ENCODE measurements around the gene CEMP1. TPM values are rescaled to one million over a fixed set of nuclear protein-coding genes. Genes with fewer than 3 reads are reported as not detected.

CEMP1 gene
- total RNA-seq, 2 donors from 2014 or later = 1.3 to 8.1 TPM

- Histone ChIP-seq H3K27ac (no peak overlapping the region), H3K9me3 (no peaks in the 10 kb centered on the region), H3K27me3 (replicated peaks; ENCODE audit: insufficient read depth) (no peaks in the 10 kb centered on the region), H3K4me1 (replicated peaks) (peaks cover 6% of the 10 kb centered on the region), H3K4me3 (no peak overlapping the region), H3K36me3 (peaks cover 7% of the 10 kb centered on the region in 2 donors)
- intact Hi-C loops (cut with DNase I) = no loop called here
- 92% methylated on average over 36 of the region's 36 CpGs for WGBS
- TF ChIP-seq POLR2A (IDR thresholded peaks at IDR 0.05) (no peak), POLR2AphosphoS5 (IDR thresholded peaks at IDR 0.05) (no peak), CTCF (IDR thresholded peaks at IDR 0.05) (no peak)
- no peak for DNase-seq (ENCODE audit: low spot score)
These were observed 2.8 kb downstream of the CEMP1 start for GRCh38 chr16:2528161-2529060.

- Histone ChIP-seq H3K4me1 (replicated peaks) (peaks cover 6% of the 10 kb centered on the region), H3K4me3 (no peak overlapping the region), H3K27ac (no peak overlapping the region), H3K36me3 (peaks cover 7% of the 10 kb centered on the region in 2 donors), H3K9me3 (no peaks in the 10 kb centered on the region), H3K27me3 (replicated peaks; ENCODE audit: insufficient read depth) (no peaks in the 10 kb centered on the region)
- 95% methylated on average over 16 of the region's 24 CpGs for WGBS
- DNase-seq (ENCODE audit: low spot score) = no peak
- TF ChIP-seq CTCF (IDR thresholded peaks at IDR 0.05) = no peak
- no peak for TF ChIP-seq POLR2AphosphoS5 (IDR thresholded peaks at IDR 0.05)
- no peak for TF ChIP-seq POLR2A (IDR thresholded peaks at IDR 0.05)
- intact Hi-C loops (cut with DNase I) = no loop called here
These were observed 3.5 kb downstream of the CEMP1 start for GRCh38 chr16:2527784-2528100.

- intact Hi-C loops (cut with DNase I) = no loop called here
- WGBS = 88% methylated on average over 9 of the region's 12 CpGs
- DNase-seq (ENCODE audit: low spot score) = no peak
- Histone ChIP-seq H3K27me3 (replicated peaks; ENCODE audit: insufficient read depth) (no peaks in the 10 kb centered on the region), H3K4me3 (no peak overlapping the region), H3K27ac (no peak overlapping the region), H3K36me3 (peaks cover 7% of the 10 kb centered on the region in 2 donors), H3K9me3 (no peaks in the 10 kb centered on the region), H3K4me1 (replicated peaks) (peaks cover 6% of the 10 kb centered on the region)
- TF ChIP-seq POLR2A (IDR thresholded peaks at IDR 0.05) (no peak), POLR2AphosphoS5 (IDR thresholded peaks at IDR 0.05) (no peak), CTCF (IDR thresholded peaks at IDR 0.05) (no peak)
These were observed 4.0 kb downstream of the CEMP1 start for GRCh38 chr16:2527071-2527783.

- H3K27ac ChIP-seq = no peak overlapping the region
- peaks cover 7% of the 10 kb centered on the region in 2 donors for H3K36me3 ChIP-seq
- H3K9me3 ChIP-seq = no peaks in the 10 kb centered on the region
- H3K27me3 ChIP-seq (replicated peaks; ENCODE audit: insufficient read depth) = no peaks in the 10 kb centered on the region
- no peak for DNase-seq (ENCODE audit: low spot score)
- H3K4me3 ChIP-seq = no peak overlapping the region
- TF ChIP-seq POLR2A (IDR thresholded peaks at IDR 0.05) (no peak), POLR2AphosphoS5 (IDR thresholded peaks at IDR 0.05) (no peak), CTCF (IDR thresholded peaks at IDR 0.05) (no peak)
- intact Hi-C loops (cut with DNase I) = no loop called here
- H3K4me1 ChIP-seq (replicated peaks) = peaks cover 6% of the 10 kb centered on the region
- 82% methylated on average over 8 of the region's 8 CpGs for WGBS
These were observed 5.1 kb downstream of the CEMP1 start for GRCh38 chr16:2526135-2526534.

Measured in prostate gland (tissue), 2 donors.